Loucy (cell line): Measurements from ENCODE around the gene MGMT.

ENCODE experiments used
- H2AFZ ChIP-seq: fragments of 200-600 bp; sonication (generic); 2 replicates; pipeline ENCODE4 v1.6.0; 2016; ENCODE audit warnings: antibody characterized with exemption, mild to moderate bottlenecking, low read length, moderate library complexity
- H3F3A ChIP-seq: fragments of 200-600 bp; 2 replicates; pipeline ENCODE4 v1.6.0; 2016; ENCODE audit warnings: antibody characterized with exemption, low read depth, mild to moderate bottlenecking
- H3K27me3 ChIP-seq: fragments of 200-600 bp; sonication (generic); 2 replicates; pipeline ENCODE4 v1.6.1; 2014; ENCODE audit warnings: low read length, mild to moderate bottlenecking; ENCODE audit not compliant: insufficient read depth, poor library complexity, severe bottlenecking
- H3K36me3 ChIP-seq: fragments of 200-600 bp; sonication (generic); 2 replicates; pipeline ENCODE4 v1.6.1; 2016; ENCODE audit warnings: low read length; ENCODE audit not compliant: insufficient read depth
- H3K4me1 ChIP-seq: fragments of 200-600 bp; sonication (generic); 2 replicates; pipeline ENCODE4 v1.5.1; 2014; ENCODE audit warnings: low read length, mild to moderate bottlenecking; ENCODE audit not compliant: insufficient read depth, poor library complexity, severe bottlenecking
- H3K4me2 ChIP-seq: fragments of 200-600 bp; sonication (generic); 2 replicates; pipeline ENCODE4 v1.6.0; 2014; ENCODE audit warnings: antibody characterized with exemption, low read length, low read depth, mild to moderate bottlenecking; ENCODE audit not compliant: poor library complexity, severe bottlenecking
- H3K4me3 ChIP-seq: fragments of 200-600 bp; sonication (generic); 2 replicates; pipeline ENCODE4 v1.5.1; 2014; ENCODE audit warnings: low read length, mild to moderate bottlenecking, mixed read lengths; ENCODE audit not compliant: poor library complexity, severe bottlenecking
- H3K79me2 ChIP-seq: fragments of 200-600 bp; sonication (generic); 2 replicates; pipeline ENCODE4 v1.6.1; 2014; ENCODE audit warnings: low read length; ENCODE audit not compliant: insufficient read depth
- H3K9ac ChIP-seq: fragments of 200-600 bp; sonication (generic); 2 replicates; pipeline ENCODE4 v1.6.0; 2014; ENCODE audit warnings: mild to moderate bottlenecking, low read depth, low read length, moderate library complexity; ENCODE audit not compliant: poor library complexity, severe bottlenecking
- H3K9me2 ChIP-seq: fragments of 200-600 bp; sonication (generic); replicated peaks from 2 replicates; pipeline ENCODE4 v1.6.1; 2016; ENCODE audit warnings: low read depth, low read length, mixed read lengths
- H3K9me3 ChIP-seq: fragments of 200-600 bp; sonication (generic); 2 replicates; pipeline ENCODE4 v1.6.1; 2014; ENCODE audit warnings: mild to moderate bottlenecking, antibody characterized with exemption, low read length, low read depth; ENCODE audit not compliant: insufficient read depth
- H4K20me1 ChIP-seq: fragments of 200-600 bp; sonication (generic); 2 replicates; pipeline ENCODE4 v1.6.0; 2014; ENCODE audit warnings: antibody characterized with exemption, low read length, mild to moderate bottlenecking; ENCODE audit not compliant: insufficient read depth, poor library complexity, severe bottlenecking
- EZH2phosphoT487 ChIP-seq: fragments of 200-600 bp; IDR thresholded peaks from 2 replicates; pipeline ENCODE4 v1.6.1; 2018; ENCODE audit warnings: antibody characterized with exemption, mild to moderate bottlenecking, moderate library complexity, borderline replicate concordance
- TF ChIP-seq, protein P1 (sequence below): fragments of 200-600 bp; sonication (generic); conservative IDR thresholded peaks from 2 replicates; pipeline ENCODE4 v1.5.1; 2014; ENCODE audit warnings: mild to moderate bottlenecking, antibody characterized with exemption, low read length

MGMT gene

DNA sequence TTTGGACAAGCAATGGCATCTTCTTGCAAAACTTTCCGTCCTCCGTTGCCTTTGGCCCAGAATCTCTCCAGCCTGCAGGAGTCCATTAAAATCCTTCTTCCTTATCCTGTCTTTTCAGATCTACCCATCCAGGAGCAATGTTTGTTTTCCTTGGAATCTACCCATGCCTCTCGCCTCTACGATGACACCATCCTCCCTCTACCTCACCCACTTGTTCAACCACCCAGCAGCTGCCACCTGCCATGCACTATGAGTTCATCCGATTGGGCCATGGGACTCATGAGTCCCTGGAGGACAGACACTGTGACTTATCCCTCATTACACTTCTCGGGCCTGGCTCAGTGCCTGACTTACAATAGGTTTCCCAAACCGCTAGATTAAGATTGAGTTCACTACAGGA is 26.8 kb upstream of the MGMT start:
- H3K9me3 ChIP-seq, result no peaks in the 10 kb centered on the region
- no peak overlapping the region for H2AFZ ChIP-seq
- H3K4me2 ChIP-seq, result no peak overlapping the region
- no peaks in the 10 kb centered on the region for H3F3A ChIP-seq
- no peaks in the 10 kb centered on the region for H4K20me1 ChIP-seq
- H3K79me2 ChIP-seq, result no peaks in the 10 kb centered on the region
- H3K9ac ChIP-seq, result no peak overlapping the region
- H3K9me2 ChIP-seq, result no peaks in the 10 kb centered on the region
- H3K4me1 ChIP-seq, result no peaks in the 10 kb centered on the region
- no peaks in the 10 kb centered on the region for H3K27me3 ChIP-seq
- no peaks in the 10 kb centered on the region for H3K36me3 ChIP-seq
- no peak overlapping the region for H3K4me3 ChIP-seq
- TF ChIP-seq EZH2phosphoT487, result no peak
- TF ChIP-seq, protein P1, sequence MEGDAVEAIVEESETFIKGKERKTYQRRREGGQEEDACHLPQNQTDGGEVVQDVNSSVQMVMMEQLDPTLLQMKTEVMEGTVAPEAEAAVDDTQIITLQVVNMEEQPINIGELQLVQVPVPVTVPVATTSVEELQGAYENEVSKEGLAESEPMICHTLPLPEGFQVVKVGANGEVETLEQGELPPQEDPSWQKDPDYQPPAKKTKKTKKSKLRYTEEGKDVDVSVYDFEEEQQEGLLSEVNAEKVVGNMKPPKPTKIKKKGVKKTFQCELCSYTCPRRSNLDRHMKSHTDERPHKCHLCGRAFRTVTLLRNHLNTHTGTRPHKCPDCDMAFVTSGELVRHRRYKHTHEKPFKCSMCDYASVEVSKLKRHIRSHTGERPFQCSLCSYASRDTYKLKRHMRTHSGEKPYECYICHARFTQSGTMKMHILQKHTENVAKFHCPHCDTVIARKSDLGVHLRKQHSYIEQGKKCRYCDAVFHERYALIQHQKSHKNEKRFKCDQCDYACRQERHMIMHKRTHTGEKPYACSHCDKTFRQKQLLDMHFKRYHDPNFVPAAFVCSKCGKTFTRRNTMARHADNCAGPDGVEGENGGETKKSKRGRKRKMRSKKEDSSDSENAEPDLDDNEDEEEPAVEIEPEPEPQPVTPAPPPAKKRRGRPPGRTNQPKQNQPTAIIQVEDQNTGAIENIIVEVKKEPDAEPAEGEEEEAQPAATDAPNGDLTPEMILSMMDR, result no peak

DNA sequence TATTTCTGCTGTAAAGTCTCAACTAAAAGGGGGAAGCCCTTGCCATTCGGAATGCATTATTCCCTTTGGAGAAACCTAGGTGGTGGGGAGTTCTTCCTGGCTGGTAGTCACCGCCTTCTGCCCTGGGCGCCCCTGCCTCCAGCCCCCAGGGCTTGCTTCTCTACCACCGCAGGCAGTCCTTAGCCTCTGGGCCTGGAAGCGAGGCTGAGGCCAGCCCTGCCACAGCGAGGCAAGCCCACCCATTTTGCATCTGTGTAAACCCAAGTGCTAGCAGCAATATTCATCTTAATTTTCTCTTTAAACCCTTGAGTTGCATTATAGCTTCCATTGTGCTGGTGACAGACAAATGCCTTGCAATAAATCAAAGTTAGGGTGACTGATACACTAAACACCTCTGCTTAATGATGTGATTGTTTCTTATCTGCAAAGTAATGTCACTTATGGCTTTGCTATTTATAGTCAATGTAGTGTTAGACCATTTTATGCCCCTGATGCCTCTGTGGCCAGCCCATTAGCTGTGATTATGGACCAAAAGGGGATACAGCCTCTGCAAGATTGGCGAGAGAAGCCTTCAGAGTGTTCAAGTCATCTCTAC is 26.2 kb upstream of the MGMT start:
- Histone ChIP-seq H3K79me2 (no peaks in the 10 kb centered on the region), H3K4me2 (no peak overlapping the region), H3K9me2 (no peaks in the 10 kb centered on the region), H3K27me3 (no peaks in the 10 kb centered on the region), H3K4me1 (no peaks in the 10 kb centered on the region), H2AFZ (no peak overlapping the region), H3K9ac (no peak overlapping the region), H3K4me3 (no peak overlapping the region), H3F3A (no peaks in the 10 kb centered on the region), H4K20me1 (no peaks in the 10 kb centered on the region), H3K9me3 (no peaks in the 10 kb centered on the region), H3K36me3 (no peaks in the 10 kb centered on the region)
- TF ChIP-seq EZH2phosphoT487, result no peak
- TF ChIP-seq, protein P1, result no peak

DNA sequence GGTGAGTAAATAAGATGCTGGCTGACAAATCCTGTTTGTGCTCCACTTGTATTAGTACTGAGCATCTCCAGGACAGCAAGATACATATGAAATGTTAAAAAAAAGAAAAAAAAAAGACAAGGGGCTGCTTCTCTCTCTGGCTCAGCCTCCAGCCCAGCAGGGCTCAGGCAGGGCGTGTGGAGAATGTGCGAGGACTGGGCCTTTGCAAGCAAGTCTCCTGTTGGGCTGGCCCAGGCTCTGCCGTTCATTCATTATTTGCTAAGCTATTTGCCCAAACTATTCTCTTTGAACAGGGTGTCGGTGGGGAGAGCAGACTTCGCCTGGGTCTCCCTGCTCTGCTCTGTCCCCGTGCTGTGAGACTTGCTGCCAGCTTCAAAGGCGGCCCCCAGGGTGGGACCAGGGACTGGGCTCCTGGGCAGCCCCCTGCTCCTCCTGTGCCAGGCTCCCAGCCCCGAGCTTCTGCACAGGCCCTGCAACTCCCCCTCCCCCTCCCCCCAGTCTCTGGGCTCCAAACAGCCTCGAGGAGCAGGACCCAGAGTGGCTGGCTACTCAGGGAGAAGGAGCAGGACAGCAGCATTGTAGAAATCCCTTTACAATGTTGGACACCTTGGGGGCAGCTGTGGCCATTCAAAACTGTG is 25.6 kb upstream of the MGMT start:
- Histone ChIP-seq H3K27me3 (no peaks in the 10 kb centered on the region), H3K9ac (no peak overlapping the region), H2AFZ (no peak overlapping the region), H3K36me3 (no peaks in the 10 kb centered on the region), H3K79me2 (no peaks in the 10 kb centered on the region), H3F3A (no peaks in the 10 kb centered on the region), H3K4me3 (no peak overlapping the region), H3K9me2 (no peaks in the 10 kb centered on the region), H4K20me1 (no peaks in the 10 kb centered on the region), H3K4me2 (no peak overlapping the region), H3K4me1 (no peaks in the 10 kb centered on the region), H3K9me3 (no peaks in the 10 kb centered on the region)
- TF ChIP-seq, protein P1, result no peak
- no peak for TF ChIP-seq EZH2phosphoT487
